Occipital lobe (tissue), 2 donors: ENCODE data around the gene KRT74. TPM values are rescaled to one million over a fixed set of nuclear protein-coding genes. Genes with fewer than 3 reads are reported as not detected.

Experiments used
- DNase-seq: peaks from one replicate; lab custom pipeline; 2025; lab: John Stamatoyannopoulos, UW
- total RNA-seq: library from RNA; depleted of rRNA; stranded (reverse); fragments of >200 nt; gene quantifications from one replicate; pipeline ENCODE4 v1.2.3, GENCODE V29; 2014

KRT74 gene
- not detected for total RNA-seq

DNA sequence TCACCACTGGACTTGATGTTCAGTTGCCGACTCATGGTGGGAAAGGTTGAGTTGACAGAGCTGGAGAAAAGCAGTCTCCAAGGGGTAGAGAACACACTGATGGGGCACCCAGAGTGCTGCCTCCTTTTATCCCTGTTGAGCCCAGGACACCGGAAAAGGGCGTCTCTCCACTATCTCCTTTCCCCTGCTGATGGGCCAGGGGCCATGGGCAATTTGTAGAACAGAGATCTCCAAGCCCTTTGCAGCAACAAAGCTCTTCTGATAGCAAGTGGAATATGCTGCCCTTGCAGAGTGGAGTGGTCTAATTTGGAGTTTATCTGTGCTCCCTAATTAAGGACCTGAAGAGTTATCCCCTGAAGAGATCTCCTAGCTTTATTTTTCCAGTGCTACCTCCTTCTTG lies at the start of gene KRT74:
TSS of gene KRT74 (minus strand) at position 101 of the 400 bp plus-strand sequence. CDS start at position 35, 66 bp downstream.
- DNase-seq, result no peak

DNA sequence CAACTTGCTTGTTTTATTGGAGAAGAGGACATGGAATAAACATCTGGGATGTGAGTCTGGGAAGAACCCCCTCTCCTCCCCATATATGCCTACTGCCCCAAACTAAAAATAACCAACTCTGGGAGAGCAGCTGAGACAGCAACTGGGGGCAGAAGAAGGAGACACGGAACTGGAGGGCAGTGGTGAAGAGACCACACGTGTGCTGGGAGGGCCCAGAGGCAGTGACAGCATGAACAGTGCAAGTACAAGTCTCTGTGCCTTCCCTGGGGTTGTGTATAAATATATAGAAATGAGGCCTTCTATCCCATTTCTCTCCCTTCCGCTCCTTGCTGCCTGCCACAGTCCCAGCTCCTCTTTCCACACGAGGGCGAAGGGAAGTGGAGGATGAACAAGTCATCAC lies 48.7 kb upstream of the KRT74 start:
- DNase-seq, result no peak

- no peak for DNase-seq
Observed at GRCh38 chr12:52618866-52619265, 45.2 kb upstream of the KRT74 start.

GRCh38 chr12:52618216-52618615 lies 44.6 kb upstream of the KRT74 start, which contains the start of gene KRT73:
KRT73 (minus strand) TSS chr12:52618559; CDS start chr12:52618524, 35 bp downstream.
- no peak for DNase-seq

DNA sequence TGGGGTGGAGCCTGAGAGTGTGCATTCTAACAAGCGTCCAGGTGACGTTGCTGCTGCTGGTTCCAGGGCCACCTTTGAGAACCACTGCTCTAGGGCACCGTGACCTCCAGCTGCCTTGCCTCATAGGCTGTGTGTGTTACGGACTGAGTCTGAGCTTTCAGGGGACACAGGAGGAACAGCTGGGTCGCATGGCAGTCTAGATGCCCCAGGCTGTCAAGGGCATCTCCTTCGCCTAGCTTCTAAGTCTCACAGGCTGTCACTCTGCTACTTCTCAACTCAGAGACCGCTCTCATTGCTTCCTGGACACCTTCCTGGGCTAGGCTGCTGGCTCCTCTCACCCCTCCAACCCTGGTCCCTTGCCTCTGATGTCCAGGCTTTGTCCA lies 43.8 kb upstream of the KRT74 start:
- DNase-seq, result no peak

- no peak for DNase-seq
Observed at GRCh38 chr12:52616680-52617402, 43.2 kb upstream of the KRT74 start.

GRCh38 chr12:52615912-52616311 lies 42.3 kb upstream of the KRT74 start:
- no peak for DNase-seq

GRCh38 chr12:52615208-52615868 lies 41.7 kb upstream of the KRT74 start:
- DNase-seq, result no peak

- no peak for DNase-seq
Observed at GRCh38 chr12:52614381-52615207, 41.0 kb upstream of the KRT74 start.

DNA sequence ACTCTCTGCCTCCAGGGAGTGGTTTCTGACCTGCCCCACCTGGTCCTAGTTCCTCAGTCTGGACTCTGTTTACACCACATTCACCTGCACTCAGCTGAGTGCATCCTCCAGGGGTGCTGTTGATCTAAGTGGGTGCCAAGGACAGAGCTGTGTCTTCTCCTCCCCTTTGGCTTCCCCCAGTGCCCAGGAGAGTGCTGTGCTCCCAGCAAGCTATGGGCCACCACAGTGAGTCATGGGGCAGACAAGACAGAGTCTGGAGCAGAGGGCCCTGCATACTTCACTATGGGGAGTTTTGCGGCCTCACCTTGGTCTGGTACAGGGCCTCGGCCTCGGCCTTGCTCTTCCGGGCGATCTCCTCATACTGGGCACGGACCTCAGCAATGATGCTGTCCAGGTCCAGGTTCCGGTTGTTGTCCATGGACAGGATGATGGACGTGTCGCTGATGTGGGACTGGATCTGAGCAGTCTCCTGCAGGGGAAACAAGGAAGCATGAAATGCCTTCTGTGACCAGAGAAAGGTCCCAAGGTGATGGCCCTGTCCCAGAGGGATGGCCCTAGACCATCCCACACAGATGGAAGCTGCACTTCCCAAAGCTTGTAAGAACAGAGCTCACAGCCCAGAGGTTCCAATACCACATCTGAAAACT lies 39.9 kb upstream of the KRT74 start:
- no peak for DNase-seq

- no peak for DNase-seq
Observed at GRCh38 chr12:52612431-52613383, 39.1 kb upstream of the KRT74 start.

- DNase-seq, result no peak
Observed at GRCh38 chr12:52611080-52611468, 37.4 kb upstream of the KRT74 start.

- no peak for DNase-seq
Observed at GRCh38 chr12:52608826-52609630, 35.4 kb upstream of the KRT74 start.

DNA sequence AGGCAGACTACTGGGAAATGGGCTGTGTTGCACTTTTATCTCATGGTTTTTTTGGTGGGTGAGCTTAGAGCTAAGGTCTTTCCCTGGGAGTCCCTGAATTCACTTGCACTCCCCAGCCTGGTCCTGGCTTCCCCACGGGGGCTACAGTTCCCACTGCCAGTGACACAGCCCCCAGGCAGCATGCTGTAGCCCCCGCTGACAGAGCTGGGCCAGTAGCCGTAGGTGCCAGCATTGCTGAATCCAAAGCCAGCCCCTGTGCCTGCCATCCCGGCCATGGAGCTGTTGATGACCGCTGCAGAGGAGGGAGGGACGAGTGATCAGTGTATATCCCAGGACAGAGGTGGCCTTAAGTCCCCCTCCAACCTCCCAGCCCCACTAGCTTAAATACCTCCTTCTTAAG lies 34.5 kb upstream of the KRT74 start:
- DNase-seq, result no peak

- no peak for DNase-seq
Observed at GRCh38 chr12:52607314-52607713, 33.7 kb upstream of the KRT74 start.

GRCh38 chr12:52606581-52607218 lies 33.1 kb upstream of the KRT74 start:
- no peak for DNase-seq

GRCh38 chr12:52606096-52606495 lies 32.5 kb upstream of the KRT74 start:
- no peak for DNase-seq

DNA sequence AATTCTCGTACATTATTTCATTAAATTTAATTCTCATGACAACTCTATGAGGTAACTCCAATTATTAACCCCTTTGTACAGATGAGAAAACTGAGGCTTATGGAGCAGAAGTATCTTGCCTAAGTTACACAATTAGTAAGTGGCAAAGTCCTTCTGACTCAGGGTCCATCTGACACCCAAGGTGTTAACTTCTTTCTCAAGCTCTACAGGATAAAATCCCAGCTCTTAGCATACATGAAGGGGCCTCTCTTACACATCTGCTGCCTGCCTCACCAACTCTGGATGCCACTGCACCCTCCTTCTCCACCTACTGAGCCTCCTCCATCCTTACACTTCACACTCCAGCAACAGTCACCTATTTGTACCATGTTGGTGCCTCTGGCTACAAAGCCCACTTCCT lies 31.9 kb upstream of the KRT74 start:
- DNase-seq, result no peak

DNA sequence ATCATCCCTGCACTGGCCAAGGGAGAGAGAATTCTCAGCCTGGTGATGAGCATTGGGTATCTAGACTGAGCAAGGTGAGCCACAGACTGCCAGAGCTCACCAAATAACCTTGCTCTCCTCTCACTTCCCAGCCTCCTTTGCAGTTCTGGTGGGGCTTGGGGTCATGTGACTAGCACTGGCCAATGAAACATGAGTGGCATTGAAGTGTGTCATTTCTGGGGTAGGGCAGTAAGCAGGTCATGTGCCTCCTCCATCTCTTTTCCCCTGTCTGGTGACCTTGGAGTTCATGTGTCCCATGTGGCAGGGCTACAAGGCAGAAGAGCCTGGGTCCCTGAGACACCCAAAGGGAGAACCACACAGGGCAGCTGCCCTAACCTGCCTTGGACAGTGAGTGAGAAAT lies 31.2 kb upstream of the KRT74 start:
- no peak for DNase-seq
